ENCODE data around the gene RHOBTB3. TPM values are rescaled to one million over a fixed set of nuclear protein-coding genes. Genes with fewer than 3 reads are reported as not detected.
A peak's percentile ranks its signal among the peaks of the same experiment; 100 is the strongest.

Gene RHOBTB3
- total and polyA plus RNA-seq, 3 experiments from 2014 or later: 0.33 to 2.4 (median 0.48) TPM

DNA sequence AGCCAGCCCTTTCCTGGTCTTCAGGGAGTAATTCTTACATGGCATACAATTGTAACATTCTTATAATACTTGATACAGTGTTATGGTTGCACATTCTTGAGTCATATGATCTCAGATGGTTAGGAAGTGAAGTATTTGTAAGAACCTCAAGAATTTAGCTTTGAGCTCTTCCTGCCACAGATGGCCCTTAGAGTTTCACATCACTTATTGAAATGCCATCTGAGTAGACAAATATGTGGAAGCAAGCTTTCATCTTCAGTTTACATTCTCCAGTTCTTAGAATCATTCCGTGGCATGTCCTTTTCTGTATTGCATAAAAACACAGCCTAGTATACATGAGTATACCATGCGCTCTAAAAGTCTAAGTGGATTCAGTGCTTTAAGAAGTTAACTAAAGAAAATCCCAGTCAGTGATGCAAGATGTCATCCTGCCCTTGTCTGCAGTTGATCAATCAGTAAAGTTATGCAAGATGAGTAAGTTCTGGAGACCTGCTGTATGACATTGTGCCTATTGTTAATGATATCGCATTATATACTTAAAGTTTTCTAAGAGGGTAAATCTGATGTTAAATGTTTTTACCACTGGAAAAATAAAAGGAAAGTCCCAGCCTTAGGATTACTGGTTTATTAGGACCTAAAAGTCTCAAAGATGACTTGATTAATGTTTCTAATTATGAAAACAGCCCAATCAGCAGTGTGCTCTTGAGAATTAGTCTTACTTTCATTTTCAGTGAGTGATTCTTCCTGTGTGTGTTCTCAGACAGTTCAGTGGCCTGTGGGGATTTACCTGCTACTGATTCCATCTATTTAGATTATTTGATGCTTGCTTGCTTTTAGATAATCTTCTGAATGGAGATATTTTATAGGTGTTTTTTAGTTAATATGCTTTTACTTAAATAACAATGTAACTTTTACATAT is 29.4 kb downstream of the RHOBTB3 start:
- POLR2A ChIA-PET: no interaction called here
- H3K4me1 ChIP-seq (ENCODE audit: insufficient read depth, low read length): peaks cover 25% of the 10 kb centered on the region
- Mint-ChIP-seq H3K27ac (peak overlapping the region; percentile 69 to 94 (median 90)), H3K36me3 (no peaks in the 10 kb centered on the region), H3K27me3 (peaks cover 2 to 4% of the 10 kb centered on the region in 2 donors), H3K4me3 (peak overlapping the region; percentile 81 to 88 (median 85)), H3K9me3 (no peaks in the 10 kb centered on the region), H3K4me1 (peaks cover 22 to 42% (median 31%) of the 10 kb centered on the region in 3 donors)
- H3K9me3 ChIP-seq (ENCODE audit: low read length): no peaks in the 10 kb centered on the region
- peak overlapping the region; percentile 59 for H3K4me3 ChIP-seq (ENCODE audit: low read length)
- DNase-seq: peak in 2 of 5 donors; percentile 15 to 17
- no peaks in the 10 kb centered on the region for H3K36me3 ChIP-seq (ENCODE audit: insufficient read depth, low read length)
- CTCF ChIA-PET: interaction anchor here (0.7 to 1.0 kb wide), 2 partner anchors 8 to 21 kb away, joined by 3 to 4 read pairs; no protein-coding TSS in a partner anchor
- peak overlapping the region; percentile 21 for H3K27ac ChIP-seq (ENCODE audit: low read depth, low read length)
- H3K27me3 ChIP-seq (ENCODE audit: insufficient read depth, low read length, poor library complexity, severe bottlenecking): no peaks in the 10 kb centered on the region

- Histone ChIP-seq H3K4me1 (ENCODE audit: insufficient read depth, low read length) (peaks cover 25% of the 10 kb centered on the region), H3K27me3 (ENCODE audit: insufficient read depth, low read length, poor library complexity, severe bottlenecking) (no peaks in the 10 kb centered on the region), H3K4me3 (ENCODE audit: low read length) (no peak overlapping the region), H3K36me3 (ENCODE audit: insufficient read depth, low read length) (no peaks in the 10 kb centered on the region), H3K27ac (ENCODE audit: low read depth, low read length) (no peak overlapping the region), H3K9me3 (ENCODE audit: low read length) (no peaks in the 10 kb centered on the region)
- Mint-ChIP-seq H3K4me1 (peaks cover 22 to 42% (median 31%) of the 10 kb centered on the region in 3 donors), H3K27me3 (peaks cover 0 to 6% of the 10 kb centered on the region in 2 donors), H3K36me3 (no peaks in the 10 kb centered on the region), H3K9me3 (no peaks in the 10 kb centered on the region), H3K27ac (peak overlapping the region in 6 of 8 donors; percentile 10 to 66 (median 34)), H3K4me3 (peak overlapping the region in 3 of 7 donors; percentile 0 to 32 (median 15))
- DNase-seq: no peak
- ChIA-PET POLR2A (interaction anchor here (1.0 kb wide), 1 partner anchor 115 kb away, joined by 4 read pairs; the partner anchor contains the start of gene RFESD), CTCF (interaction anchor here (0.8 to 1.8 kb wide), 3 partner anchors 19 to 85 kb away, joined by 3 to 6 read pairs (median 4); no protein-coding TSS in a partner anchor)
These were observed 30.9 kb downstream of the RHOBTB3 start for GRCh38 chr5:95761771-95762651.

- H3K27me3 ChIP-seq (ENCODE audit: insufficient read depth, low read length, poor library complexity, severe bottlenecking): no peaks in the 10 kb centered on the region
- no peak overlapping the region for H3K27ac ChIP-seq (ENCODE audit: low read depth, low read length)
- Mint-ChIP-seq H3K4me1 (peaks cover 22 to 42% (median 31%) of the 10 kb centered on the region in 3 donors), H3K9me3 (no peaks in the 10 kb centered on the region), H3K4me3 (peak overlapping the region in 1 of 7 donors; percentile 15), H3K27ac (peak overlapping the region in 1 of 8 donors; percentile 33), H3K27me3 (peaks cover 0 to 6% of the 10 kb centered on the region in 2 donors), H3K36me3 (no peaks in the 10 kb centered on the region)
- peaks cover 25% of the 10 kb centered on the region for H3K4me1 ChIP-seq (ENCODE audit: insufficient read depth, low read length)
- POLR2A ChIA-PET: interaction anchor here (1.0 kb wide), 1 partner anchor 116 kb away, joined by 4 read pairs; the partner anchor contains the start of gene RFESD
- no peaks in the 10 kb centered on the region for H3K9me3 ChIP-seq (ENCODE audit: low read length)
- CTCF ChIA-PET: interaction anchor here (0.8 to 1.8 kb wide), 3 partner anchors 19 to 84 kb away, joined by 3 to 6 read pairs (median 4); no protein-coding TSS in a partner anchor
- H3K4me3 ChIP-seq (ENCODE audit: low read length): no peak overlapping the region
- no peaks in the 10 kb centered on the region for H3K36me3 ChIP-seq (ENCODE audit: insufficient read depth, low read length)
- no peak for DNase-seq
These were observed 31.5 kb downstream of the RHOBTB3 start for GRCh38 chr5:95762652-95763041.

DNA sequence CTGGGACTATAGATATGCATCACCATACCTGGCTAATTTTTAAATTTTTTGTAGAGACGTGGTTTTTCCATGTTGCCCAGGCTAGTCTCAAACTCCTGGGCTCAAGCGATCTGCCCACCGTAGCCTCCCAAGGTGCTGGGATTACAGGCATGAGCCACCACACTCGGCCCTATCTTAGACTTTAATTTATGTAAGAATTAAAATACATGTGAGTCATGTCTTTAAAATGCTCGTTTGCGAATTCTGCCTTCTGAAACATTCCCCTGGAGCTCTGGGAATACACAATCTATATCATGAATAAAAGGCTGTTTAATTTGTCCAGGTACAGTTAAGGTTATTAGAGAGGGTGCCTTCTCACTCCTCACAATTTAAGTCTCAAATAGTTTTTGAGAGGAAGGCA is 32.8 kb downstream of the RHOBTB3 start:
- no peaks in the 10 kb centered on the region for H3K36me3 ChIP-seq (ENCODE audit: insufficient read depth, low read length)
- ChIA-PET POLR2A (no interaction called here), CTCF (no interaction called here)
- peaks cover 22 to 32% (median 30%) of the 10 kb centered on the region in 3 donors for H3K4me1 Mint-ChIP-seq
- no peak for DNase-seq
- no peaks in the 10 kb centered on the region for H3K27me3 ChIP-seq (ENCODE audit: insufficient read depth, low read length, poor library complexity, severe bottlenecking)
- peak overlapping the region in 1 of 8 donors; percentile 36 for H3K27ac Mint-ChIP-seq
- H3K9me3 ChIP-seq (ENCODE audit: low read length): no peaks in the 10 kb centered on the region
- H3K36me3 Mint-ChIP-seq: no peaks in the 10 kb centered on the region
- no peak overlapping the region for H3K4me3 ChIP-seq (ENCODE audit: low read length)
- H3K27ac ChIP-seq (ENCODE audit: low read depth, low read length): no peak overlapping the region
- peaks cover 25% of the 10 kb centered on the region for H3K4me1 ChIP-seq (ENCODE audit: insufficient read depth, low read length)
- peaks cover 1 to 6% of the 10 kb centered on the region in 2 donors for H3K27me3 Mint-ChIP-seq
- no peaks in the 10 kb centered on the region for H3K9me3 Mint-ChIP-seq
- no peak overlapping the region for H3K4me3 Mint-ChIP-seq

DNA sequence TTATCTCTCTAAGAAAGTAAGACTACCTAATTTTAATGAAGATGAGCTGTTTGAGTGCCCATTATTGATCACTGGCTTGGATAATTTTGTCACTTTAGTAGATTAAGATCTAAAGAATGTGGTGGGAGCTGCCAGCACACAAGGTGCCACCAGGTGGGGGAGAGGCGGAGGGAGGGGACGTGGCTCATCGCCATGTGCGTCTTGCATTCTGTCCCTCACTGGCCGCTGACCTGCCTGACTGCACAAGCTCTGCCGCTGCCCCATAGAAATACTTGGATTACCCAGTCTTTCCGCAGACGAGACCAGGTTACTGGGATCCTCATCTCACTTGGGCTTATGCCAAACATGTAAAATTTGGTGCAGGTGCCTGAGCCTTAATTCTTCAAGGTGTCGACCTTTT is 37.6 kb downstream of the RHOBTB3 start:
- peaks cover 3 to 6% of the 10 kb centered on the region in 2 donors for H3K27me3 Mint-ChIP-seq
- CTCF ChIA-PET: interaction anchor here (1.1 to 7.9 kb wide), 7 partner anchors 9 to 122 kb away, joined by 3 to 57 read pairs (median 3); partner anchors contain the start of gene RFESD

GRCh38 chr5:95770830-95771708 is 39.9 kb downstream of the RHOBTB3 start:
- Histone ChIP-seq H3K36me3 (ENCODE audit: insufficient read depth, low read length) (no peaks in the 10 kb centered on the region), H3K4me1 (ENCODE audit: insufficient read depth, low read length) (no peaks in the 10 kb centered on the region), H3K27me3 (ENCODE audit: insufficient read depth, low read length, poor library complexity, severe bottlenecking) (no peaks in the 10 kb centered on the region), H3K27ac (ENCODE audit: low read depth, low read length) (no peak overlapping the region), H3K4me3 (ENCODE audit: low read length) (no peak overlapping the region), H3K9me3 (ENCODE audit: low read length) (no peaks in the 10 kb centered on the region)
- H3K9me3 Mint-ChIP-seq: no peaks in the 10 kb centered on the region
- no peak overlapping the region for H3K4me3 Mint-ChIP-seq
- no peak overlapping the region for H3K27ac Mint-ChIP-seq
- ChIA-PET POLR2A (no interaction called here), CTCF (interaction anchor here (1.1 to 7.9 kb wide), 3 partner anchors 11 to 107 kb away, joined by 3 to 57 read pairs (median 3); no protein-coding TSS in a partner anchor)
- no peak for DNase-seq
- no peaks in the 10 kb centered on the region for H3K36me3 Mint-ChIP-seq
- H3K4me1 Mint-ChIP-seq: peaks cover 0 to 5% (median 0%) of the 10 kb centered on the region in 3 donors
- H3K27me3 Mint-ChIP-seq: peaks cover 3% of the 10 kb centered on the region in 2 donors

More for the DNA sequence above, 37.6 kb downstream of the RHOBTB3 start:
- H3K27ac Mint-ChIP-seq: no peak overlapping the region
- H3K4me3 Mint-ChIP-seq: no peak overlapping the region
- Histone ChIP-seq H3K27ac (ENCODE audit: low read depth, low read length) (no peak overlapping the region), H3K4me3 (ENCODE audit: low read length) (no peak overlapping the region), H3K36me3 (ENCODE audit: insufficient read depth, low read length) (no peaks in the 10 kb centered on the region), H3K9me3 (ENCODE audit: low read length) (no peaks in the 10 kb centered on the region), H3K27me3 (ENCODE audit: insufficient read depth, low read length, poor library complexity, severe bottlenecking) (no peaks in the 10 kb centered on the region), H3K4me1 (ENCODE audit: insufficient read depth, low read length) (no peaks in the 10 kb centered on the region)
- POLR2A ChIA-PET: no interaction called here
- H3K9me3 Mint-ChIP-seq: no peaks in the 10 kb centered on the region
- H3K36me3 Mint-ChIP-seq: no peaks in the 10 kb centered on the region
- DNase-seq: no peak
- H3K4me1 Mint-ChIP-seq: peaks cover 0 to 5% (median 0%) of the 10 kb centered on the region in 3 donors

GRCh38 chr5:95771892-95772291 is 40.8 kb downstream of the RHOBTB3 start:
- Mint-ChIP-seq H3K4me3 (no peak overlapping the region), H3K36me3 (no peaks in the 10 kb centered on the region), H3K4me1 (peaks cover 0 to 5% (median 0%) of the 10 kb centered on the region in 3 donors), H3K27me3 (peaks cover 0 to 3% of the 10 kb centered on the region in 2 donors), H3K27ac (no peak overlapping the region), H3K9me3 (no peaks in the 10 kb centered on the region)
- CTCF ChIA-PET: interaction anchor here (7.9 kb wide), 1 partner anchor 10 kb away, joined by 57 read pairs; no protein-coding TSS in a partner anchor
- no peak overlapping the region for H3K27ac ChIP-seq (ENCODE audit: low read depth, low read length)
- POLR2A ChIA-PET: no interaction called here
- no peaks in the 10 kb centered on the region for H3K36me3 ChIP-seq (ENCODE audit: insufficient read depth, low read length)
- H3K4me1 ChIP-seq (ENCODE audit: insufficient read depth, low read length): no peaks in the 10 kb centered on the region
- H3K9me3 ChIP-seq (ENCODE audit: low read length): no peaks in the 10 kb centered on the region
- no peaks in the 10 kb centered on the region for H3K27me3 ChIP-seq (ENCODE audit: insufficient read depth, low read length, poor library complexity, severe bottlenecking)
- no peak overlapping the region for H3K4me3 ChIP-seq (ENCODE audit: low read length)
- DNase-seq: no peak

Measured in CD8-positive, alpha-beta memory T cell (primary cell).